T-helper 1 cell treated with Interleukin-12 subunit alpha and Interleukin-12 subunit beta and Interleukin-4 antibody, amounts not matched to agents 30 μg/mL and 1 μg/mL, for 36 hours (primary cell): ENCODE data around the gene GPN1.
"Not testable (repeated sequence)": the region's sequence is repeated elsewhere in the genome, so short reads cannot be mapped to it uniquely, and the experiment has no call there.

ENCODE experiments used
- H3K27ac Mint-ChIP-seq: one replicate; pipeline ENCODE4 v1.8.0; 2021; ENCODE audit warnings: mild to moderate bottlenecking, mixed read lengths
- H3K27me3 Mint-ChIP-seq: one replicate; pipeline ENCODE4 v1.8.0; 2021; ENCODE audit warnings: low read depth, mixed read lengths
- H3K36me3 Mint-ChIP-seq: one replicate; pipeline ENCODE4 v1.8.0; 2021; ENCODE audit warnings: low read depth, mixed read lengths
- H3K4me1 Mint-ChIP-seq: one replicate; pipeline ENCODE4 v1.8.0; 2021; ENCODE audit warnings: low read depth, mixed read lengths
- H3K4me3 Mint-ChIP-seq: one replicate; pipeline ENCODE4 v1.8.0; 2021; ENCODE audit warnings: mild to moderate bottlenecking, moderate library complexity, mixed read lengths
- H3K9me3 Mint-ChIP-seq: one replicate; pipeline ENCODE4 v1.8.0; 2021; ENCODE audit warnings: mixed read lengths

The GPN1 gene

GRCh38 chr2:27606611-27607010 is 22.2 kb upstream of the GPN1 start:
- Mint-ChIP-seq H3K27me3 (no peaks in the 10 kb centered on the region), H3K4me3 (no peak overlapping the region), H3K27ac (no peak overlapping the region), H3K9me3 (no peaks in the 10 kb centered on the region), H3K36me3 (peaks cover 45% of the 10 kb centered on the region), H3K4me1 (no peaks in the 10 kb centered on the region)

GRCh38 chr2:27613985-27614384 is 14.9 kb upstream of the GPN1 start:
- Mint-ChIP-seq H3K27ac (no peak overlapping the region), H3K27me3 (no peaks in the 10 kb centered on the region), H3K4me1 (no peaks in the 10 kb centered on the region), H3K9me3 (no peaks in the 10 kb centered on the region), H3K4me3 (no peak overlapping the region), H3K36me3 (peaks cover 43% of the 10 kb centered on the region)

- Mint-ChIP-seq H3K27ac (no peak overlapping the region), H3K4me3 (no peak overlapping the region), H3K27me3 (no peaks in the 10 kb centered on the region), H3K9me3 (no peaks in the 10 kb centered on the region), H3K4me1 (no peaks in the 10 kb centered on the region), H3K36me3 (peaks cover 46% of the 10 kb centered on the region)
Measured at GRCh38 chr2:27615316-27615715, 13.5 kb upstream of the GPN1 start.

GRCh38 chr2:27621524-27621923 is 7.3 kb upstream of the GPN1 start:
- peaks cover 53% of the 10 kb centered on the region for H3K36me3 Mint-ChIP-seq
- H3K4me1 Mint-ChIP-seq = no peaks in the 10 kb centered on the region
- H3K9me3 Mint-ChIP-seq = no peaks in the 10 kb centered on the region
- H3K27ac Mint-ChIP-seq = no peak overlapping the region
- H3K4me3 Mint-ChIP-seq = no peak overlapping the region
- no peaks in the 10 kb centered on the region for H3K27me3 Mint-ChIP-seq

- H3K36me3 Mint-ChIP-seq = peaks cover 44% of the 10 kb centered on the region
- no peaks in the 10 kb centered on the region for H3K9me3 Mint-ChIP-seq
- H3K4me1 Mint-ChIP-seq = peaks cover 11% of the 10 kb centered on the region
- H3K27me3 Mint-ChIP-seq = no peaks in the 10 kb centered on the region
- H3K4me3 Mint-ChIP-seq = no peak overlapping the region
- H3K27ac Mint-ChIP-seq = no peak overlapping the region
Measured at GRCh38 chr2:27622921-27623384, 5.9 kb upstream of the GPN1 start.

GRCh38 chr2:27624943-27625342 is 3.9 kb upstream of the GPN1 start:
- Mint-ChIP-seq H3K27ac (no peak overlapping the region), H3K4me3 (no peak overlapping the region), H3K4me1 (peaks cover 19% of the 10 kb centered on the region), H3K9me3 (no peaks in the 10 kb centered on the region), H3K27me3 (no peaks in the 10 kb centered on the region), H3K36me3 (peaks cover 37% of the 10 kb centered on the region)

- peaks cover 35% of the 10 kb centered on the region for H3K36me3 Mint-ChIP-seq
- not testable (repeated sequence) for H3K4me3 Mint-ChIP-seq, H3K27ac Mint-ChIP-seq
Measured at GRCh38 chr2:27626323-27626722, 2.5 kb upstream of the GPN1 start.

GRCh38 chr2:27626921-27627320 is 1.9 kb upstream of the GPN1 start:
- H3K4me1 Mint-ChIP-seq = peaks cover 23% of the 10 kb centered on the region
- not testable (repeated sequence) for H3K9me3 Mint-ChIP-seq, H3K27me3 Mint-ChIP-seq, H3K4me3 Mint-ChIP-seq
- H3K27ac Mint-ChIP-seq = peak overlapping the region; percentile 27
- H3K36me3 Mint-ChIP-seq = peaks cover 32% of the 10 kb centered on the region

More at GRCh38 chr2:27626323-27626722, 2.5 kb upstream of the GPN1 start:
- peaks cover 23% of the 10 kb centered on the region for H3K4me1 Mint-ChIP-seq
- not testable (repeated sequence) for H3K9me3 Mint-ChIP-seq, H3K27me3 Mint-ChIP-seq

GRCh38 chr2:27627963-27628766 is 685 bp upstream of the GPN1 start:
- Mint-ChIP-seq H3K9me3 (no peaks in the 10 kb centered on the region), H3K27me3 (no peaks in the 10 kb centered on the region), H3K4me3 (no peak overlapping the region), H3K4me1 (peaks cover 23% of the 10 kb centered on the region), H3K36me3 (peaks cover 29% of the 10 kb centered on the region), H3K27ac (no peak overlapping the region)

GRCh38 chr2:27630257-27630656 is 1.4 kb downstream of the GPN1 start:
- not testable (repeated sequence) for H3K9me3 Mint-ChIP-seq, H3K27me3 Mint-ChIP-seq
- Mint-ChIP-seq H3K36me3 (peaks cover 28% of the 10 kb centered on the region), H3K4me3 (peak overlapping the region; percentile 19), H3K27ac (peak overlapping the region; percentile 1), H3K4me1 (peaks cover 23% of the 10 kb centered on the region)

- Mint-ChIP-seq H3K36me3 (peaks cover 52% of the 10 kb centered on the region), H3K27me3 (no peaks in the 10 kb centered on the region), H3K27ac (no peak overlapping the region), H3K4me3 (no peak overlapping the region), H3K4me1 (peaks cover 26% of the 10 kb centered on the region), H3K9me3 (no peaks in the 10 kb centered on the region)
Measured at GRCh38 chr2:27634291-27634690, 5.4 kb downstream of the GPN1 start.

GRCh38 chr2:27636766-27637165 is 7.9 kb downstream of the GPN1 start:
- peaks cover 54% of the 10 kb centered on the region for H3K36me3 Mint-ChIP-seq
- no peaks in the 10 kb centered on the region for H3K9me3 Mint-ChIP-seq

GRCh38 chr2:27638037-27638637 is 9.3 kb downstream of the GPN1 start:
- Mint-ChIP-seq H3K4me1 (peaks cover 16% of the 10 kb centered on the region), H3K36me3 (peaks cover 49% of the 10 kb centered on the region), H3K27ac (peak overlapping the region; percentile 80), H3K4me3 (peak overlapping the region; percentile 43), H3K9me3 (no peaks in the 10 kb centered on the region), H3K27me3 (no peaks in the 10 kb centered on the region)

More at GRCh38 chr2:27636766-27637165, 7.9 kb downstream of the GPN1 start:
- no peak overlapping the region for H3K4me3 Mint-ChIP-seq
- no peak overlapping the region for H3K27ac Mint-ChIP-seq
- H3K4me1 Mint-ChIP-seq = peaks cover 16% of the 10 kb centered on the region
- no peaks in the 10 kb centered on the region for H3K27me3 Mint-ChIP-seq

- H3K27me3 Mint-ChIP-seq = no peaks in the 10 kb centered on the region
- peaks cover 16% of the 10 kb centered on the region for H3K4me1 Mint-ChIP-seq
- peak overlapping the region; percentile 43 for H3K4me3 Mint-ChIP-seq
- H3K36me3 Mint-ChIP-seq = peaks cover 50% of the 10 kb centered on the region
- no peaks in the 10 kb centered on the region for H3K9me3 Mint-ChIP-seq
- peak overlapping the region; percentile 80 for H3K27ac Mint-ChIP-seq
Measured at GRCh38 chr2:27638709-27639108, 9.9 kb downstream of the GPN1 start.

GRCh38 chr2:27640722-27641245 is 11.9 kb downstream of the GPN1 start:
- Mint-ChIP-seq H3K27ac (no peak overlapping the region), H3K4me3 (no peak overlapping the region), H3K4me1 (peaks cover 16% of the 10 kb centered on the region), H3K36me3 (peaks cover 44% of the 10 kb centered on the region), H3K27me3 (no peaks in the 10 kb centered on the region), H3K9me3 (no peaks in the 10 kb centered on the region)
